ENCODE results near the gene RAB40B. TPM values are rescaled to one million over a fixed set of nuclear protein-coding genes. Genes with fewer than 3 reads are reported as not detected.

RAB40B gene
- total RNA-seq, 2 donors from 2014 or later = 1.2 to 4.6 TPM

DNA sequence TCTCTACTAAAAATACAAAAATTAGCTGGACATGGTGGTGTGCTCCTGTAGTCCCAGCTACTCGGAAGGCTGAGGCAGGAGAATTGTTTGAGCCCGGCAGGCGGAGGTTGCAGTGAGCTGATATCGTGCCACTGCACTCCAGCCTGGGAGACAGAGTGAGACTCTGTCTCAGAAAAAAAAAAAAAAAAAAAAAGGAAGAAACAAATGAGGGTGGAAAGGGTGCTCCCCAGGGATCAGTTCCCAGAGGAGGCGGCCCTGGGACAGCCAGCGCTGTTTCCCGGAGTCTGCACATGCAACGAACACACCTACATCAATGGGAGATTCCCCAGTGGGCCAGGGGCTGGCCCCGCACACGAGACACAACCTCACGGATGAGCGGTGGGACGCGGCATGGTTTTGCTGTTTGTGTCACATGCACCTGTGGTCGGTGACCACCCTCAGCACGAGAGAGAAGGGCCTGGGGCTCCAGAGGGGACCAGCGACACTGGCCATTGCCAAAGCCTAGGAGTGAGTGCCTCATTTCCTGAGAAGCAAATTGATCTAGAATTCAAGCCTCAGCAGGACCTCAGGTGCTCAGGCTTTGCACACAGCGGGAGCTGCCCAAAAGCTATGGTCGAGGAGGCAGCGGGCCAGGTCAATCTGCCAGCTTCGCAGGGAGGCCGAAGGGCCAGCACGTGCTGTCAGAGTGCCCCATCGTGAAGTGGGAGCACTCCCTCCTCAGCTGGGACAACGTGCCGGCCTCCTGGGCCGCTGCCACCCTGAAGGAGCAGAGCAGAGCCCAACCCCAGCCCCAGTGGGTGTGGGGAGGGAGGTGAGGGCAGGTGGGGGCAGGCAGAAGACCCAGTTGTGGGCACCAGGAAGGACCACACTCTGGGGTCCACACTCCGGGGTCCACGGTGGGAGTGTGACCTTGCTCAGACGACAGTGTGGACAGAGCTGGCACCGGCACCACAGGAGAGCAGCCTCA, 36.5 kb downstream of the RAB40B start:
- Mint-ChIP-seq H3K4me1 (peaks cover 4% of the 10 kb centered on the region), H3K9me3 (no peaks in the 10 kb centered on the region), H3K36me3 (ENCODE audit: low read depth) (no peaks in the 10 kb centered on the region), H3K4me3 (no peak overlapping the region), H3K27ac (no peak overlapping the region), H3K27me3 (ENCODE audit: insufficient read depth) (no peaks in the 10 kb centered on the region)
- Histone ChIP-seq H3K36me3 (ENCODE audit: control insufficient read depth, insufficient read depth, low read length) (no peaks in the 10 kb centered on the region), H3K9me3 (ENCODE audit: control insufficient read depth, low read length) (no peaks in the 10 kb centered on the region), H3K27me3 (ENCODE audit: control insufficient read depth, insufficient read depth, low read length, poor library complexity, severe bottlenecking) (no peaks in the 10 kb centered on the region), H3K27ac (ENCODE audit: low read depth, low read length) (no peak overlapping the region), H3K9ac (ENCODE audit: extremely low read depth, low read length, poor library complexity, severe bottlenecking) (no peak overlapping the region), H3K4me1 (ENCODE audit: control insufficient read depth, insufficient read depth, low read length) (no peaks in the 10 kb centered on the region), H3K4me3 (ENCODE audit: low read length) (no peak overlapping the region)
- TF ChIP-seq, protein P1, sequence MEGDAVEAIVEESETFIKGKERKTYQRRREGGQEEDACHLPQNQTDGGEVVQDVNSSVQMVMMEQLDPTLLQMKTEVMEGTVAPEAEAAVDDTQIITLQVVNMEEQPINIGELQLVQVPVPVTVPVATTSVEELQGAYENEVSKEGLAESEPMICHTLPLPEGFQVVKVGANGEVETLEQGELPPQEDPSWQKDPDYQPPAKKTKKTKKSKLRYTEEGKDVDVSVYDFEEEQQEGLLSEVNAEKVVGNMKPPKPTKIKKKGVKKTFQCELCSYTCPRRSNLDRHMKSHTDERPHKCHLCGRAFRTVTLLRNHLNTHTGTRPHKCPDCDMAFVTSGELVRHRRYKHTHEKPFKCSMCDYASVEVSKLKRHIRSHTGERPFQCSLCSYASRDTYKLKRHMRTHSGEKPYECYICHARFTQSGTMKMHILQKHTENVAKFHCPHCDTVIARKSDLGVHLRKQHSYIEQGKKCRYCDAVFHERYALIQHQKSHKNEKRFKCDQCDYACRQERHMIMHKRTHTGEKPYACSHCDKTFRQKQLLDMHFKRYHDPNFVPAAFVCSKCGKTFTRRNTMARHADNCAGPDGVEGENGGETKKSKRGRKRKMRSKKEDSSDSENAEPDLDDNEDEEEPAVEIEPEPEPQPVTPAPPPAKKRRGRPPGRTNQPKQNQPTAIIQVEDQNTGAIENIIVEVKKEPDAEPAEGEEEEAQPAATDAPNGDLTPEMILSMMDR (conservative IDR thresholded peaks at IDR 0.05) = no peak
- WGBS, 2 experiments (ENCODE audit: insufficient coverage in 1 of 2, insufficient read length in 1 of 2) = 81 to 86% methylated on average over 21 to 31 of the region's 31 CpGs
- DNase-seq = no peak

DNA sequence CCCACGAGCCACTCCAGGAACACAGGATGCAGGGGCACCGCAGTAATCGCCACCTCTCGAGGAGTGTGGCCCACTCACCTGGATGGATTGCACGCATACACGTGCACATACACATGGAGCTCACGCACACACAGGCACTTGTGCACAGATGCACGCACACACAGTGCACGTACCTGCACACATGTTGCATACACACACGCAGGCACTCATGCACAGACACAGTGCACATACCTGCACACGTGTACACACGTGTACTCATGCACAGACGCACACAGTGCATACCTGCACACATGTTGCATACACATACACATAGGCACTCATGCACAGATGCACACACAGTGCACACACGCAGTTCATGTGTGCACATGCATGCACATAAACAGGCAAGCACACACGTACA, 38.6 kb downstream of the RAB40B start:
- DNase-seq = no peak
- Mint-ChIP-seq H3K9me3 (no peaks in the 10 kb centered on the region), H3K4me1 (peaks cover under 1% of the 10 kb centered on the region), H3K27ac (no peak overlapping the region), H3K27me3 (ENCODE audit: insufficient read depth) (no peaks in the 10 kb centered on the region), H3K36me3 (ENCODE audit: low read depth) (no peaks in the 10 kb centered on the region), H3K4me3 (no peak overlapping the region)
- no peak overlapping the region for H3K27ac ChIP-seq (ENCODE audit: low read depth, low read length)
- TF ChIP-seq, protein P1 (conservative IDR thresholded peaks at IDR 0.05) = no peak
- no peak overlapping the region for H3K9ac ChIP-seq (ENCODE audit: extremely low read depth, low read length, poor library complexity, severe bottlenecking)
- no peaks in the 10 kb centered on the region for H3K4me1 ChIP-seq (ENCODE audit: control insufficient read depth, insufficient read depth, low read length)
- WGBS, 2 experiments (ENCODE audit: insufficient coverage in 1 of 2, insufficient read length in 1 of 2) = 91 to 92% methylated on average over 14 to 15 of the region's 15 CpGs
- H3K4me3 ChIP-seq (ENCODE audit: low read length) = no peak overlapping the region
- no peaks in the 10 kb centered on the region for H3K36me3 ChIP-seq (ENCODE audit: control insufficient read depth, insufficient read depth, low read length)
- no peaks in the 10 kb centered on the region for H3K9me3 ChIP-seq (ENCODE audit: control insufficient read depth, low read length)
- H3K27me3 ChIP-seq (ENCODE audit: control insufficient read depth, insufficient read depth, low read length, poor library complexity, severe bottlenecking) = no peaks in the 10 kb centered on the region

DNA sequence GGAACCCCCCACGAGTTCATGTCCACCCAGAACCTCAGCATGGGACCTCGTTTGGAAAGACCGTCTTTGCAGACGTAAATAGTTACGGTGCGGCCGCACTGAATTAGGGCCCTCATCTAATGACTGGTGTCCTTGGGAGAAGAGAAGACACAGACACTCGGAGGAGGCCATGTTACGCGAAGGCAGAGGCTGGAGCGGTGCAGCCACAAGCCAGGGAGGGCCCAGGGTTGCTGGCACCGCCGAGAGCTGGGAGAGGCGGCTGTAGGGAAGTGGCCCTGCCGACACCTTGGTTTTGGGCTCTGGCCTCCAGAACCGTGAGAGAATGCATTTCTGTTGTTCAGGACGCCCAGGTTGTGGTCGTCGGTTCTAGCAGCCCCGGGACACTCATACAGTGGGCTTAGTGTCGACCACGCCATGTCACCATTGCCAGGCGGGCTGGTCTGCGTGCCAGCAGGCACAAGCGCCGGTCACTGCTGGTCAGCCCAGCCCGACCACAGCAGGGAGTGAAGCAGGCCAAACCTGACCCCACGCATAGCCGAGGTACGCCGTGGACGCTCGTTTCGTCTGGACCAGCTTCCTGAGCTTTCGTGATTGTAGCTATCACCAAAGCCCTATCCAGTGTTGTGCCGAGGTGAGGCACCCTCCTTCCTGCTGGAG, 39.6 kb downstream of the RAB40B start:
- H3K36me3 ChIP-seq (ENCODE audit: control insufficient read depth, insufficient read depth, low read length) = no peaks in the 10 kb centered on the region
- no peaks in the 10 kb centered on the region for H3K4me1 ChIP-seq (ENCODE audit: control insufficient read depth, insufficient read depth, low read length)
- H3K9me3 ChIP-seq (ENCODE audit: control insufficient read depth, low read length) = no peaks in the 10 kb centered on the region
- WGBS, 2 experiments (ENCODE audit: insufficient coverage in 1 of 2, insufficient read length in 1 of 2) = 92 to 94% methylated on average over 36 of the region's 36 CpGs
- no peaks in the 10 kb centered on the region for H3K36me3 Mint-ChIP-seq (ENCODE audit: low read depth)
- no peak overlapping the region for H3K27ac ChIP-seq (ENCODE audit: low read depth, low read length)
- H3K27me3 ChIP-seq (ENCODE audit: control insufficient read depth, insufficient read depth, low read length, poor library complexity, severe bottlenecking) = no peaks in the 10 kb centered on the region
- no peak overlapping the region for H3K4me3 Mint-ChIP-seq
- no peaks in the 10 kb centered on the region for H3K4me1 Mint-ChIP-seq
- no peak for DNase-seq
- TF ChIP-seq, protein P1 (conservative IDR thresholded peaks at IDR 0.05) = no peak
- no peak overlapping the region for H3K9ac ChIP-seq (ENCODE audit: extremely low read depth, low read length, poor library complexity, severe bottlenecking)
- H3K9me3 Mint-ChIP-seq = no peaks in the 10 kb centered on the region
- no peak overlapping the region for H3K27ac Mint-ChIP-seq
- H3K27me3 Mint-ChIP-seq (ENCODE audit: insufficient read depth) = no peaks in the 10 kb centered on the region
- no peak overlapping the region for H3K4me3 ChIP-seq (ENCODE audit: low read length)
